ENCODE data around the gene DOLPP1. TPM values are rescaled to one million over a fixed set of nuclear protein-coding genes. Genes with fewer than 3 reads are reported as not detected.

DOLPP1 gene
- total and polyA plus RNA-seq, 2 of the 13 experiments (the other 11 are each of a cell fraction or from before 2014, with no cell fraction given), result 21.0 to 34.1 TPM

DNA sequence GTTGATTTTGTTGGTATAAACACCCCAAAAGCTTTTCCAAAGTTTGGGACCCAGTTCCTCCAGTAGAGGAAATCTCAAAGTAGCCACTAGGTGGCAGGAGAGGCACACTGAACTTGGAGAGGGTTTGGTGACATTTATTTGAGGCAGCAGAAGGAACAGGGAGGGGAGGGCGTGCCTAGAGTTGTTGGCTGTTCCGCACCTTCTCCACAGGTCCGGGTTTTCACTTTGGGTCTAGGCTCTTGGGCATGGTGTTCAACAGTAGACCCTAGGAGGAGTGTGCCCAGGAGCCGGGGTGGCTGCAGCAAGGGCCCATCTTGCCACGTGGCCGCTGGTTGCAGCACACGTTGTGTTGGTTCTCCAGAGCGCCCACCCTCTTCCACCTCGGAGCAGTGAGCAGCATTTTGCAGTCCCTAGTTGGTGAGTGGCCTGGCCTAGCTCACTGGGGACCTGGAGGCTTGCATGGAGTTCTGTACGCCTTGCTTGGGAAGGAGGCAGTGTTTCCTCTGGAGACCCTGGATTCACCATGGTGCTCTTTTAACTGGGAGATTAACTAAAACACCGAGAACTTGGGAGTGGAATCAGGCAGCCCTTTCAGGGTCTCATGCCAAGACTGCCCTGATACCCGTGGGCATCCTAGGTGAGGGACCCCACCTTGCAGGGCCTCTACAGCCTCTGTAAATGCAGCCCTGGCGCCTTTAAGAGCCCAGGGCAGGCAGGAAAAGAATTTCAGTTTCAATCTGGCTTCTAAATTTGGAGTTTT lies 58.5 kb downstream of the DOLPP1 start (continued):
- no peak for TF ChIP-seq PBX2 (CRISPR knock-in tag; IDR thresholded peaks at IDR 0.05)
- TF ChIP-seq TOPORS (CRISPR knock-in tag; IDR thresholded peaks at IDR 0.05), result no peak
- no peak; the same call in 1 of the 2 replicates for TF ChIP-seq PHF8 (CRISPR knock-in tag; IDR thresholded peaks at IDR 0.05)
- no peak for TF ChIP-seq U2AF1 (optimal IDR thresholded peaks at IDR 0.05; ENCODE audit: low read depth, low read length)
- TF ChIP-seq RNF2 (conservative IDR thresholded peaks at IDR 0.05; ENCODE audit: low read depth), result peak; percentile 85

DNA sequence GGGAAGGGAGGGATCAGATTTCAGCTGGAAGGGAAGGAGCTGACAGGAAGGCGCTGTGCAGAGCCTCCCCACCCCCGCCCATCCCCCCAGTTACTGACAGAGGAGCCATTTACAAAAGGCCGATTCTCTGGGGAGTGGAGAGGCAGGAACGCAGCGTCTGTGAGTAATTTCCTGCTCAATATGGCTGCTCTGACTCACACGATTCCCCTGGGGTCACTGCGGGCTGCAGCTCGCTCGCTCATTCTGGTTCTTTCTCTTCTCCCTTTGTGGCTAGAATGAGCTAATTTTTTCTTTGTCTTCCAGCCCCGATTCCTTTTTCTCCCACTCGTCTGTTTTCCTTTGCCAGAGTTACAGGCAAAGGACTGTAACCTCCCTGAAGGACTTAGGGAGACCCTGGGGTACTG lies 59.1 kb downstream of the DOLPP1 start:
- no peaks in the 10 kb centered on the region for H3K27me3 ChIP-seq (ENCODE audit: control insufficient read depth in 1 of 2, insufficient read depth in 2 of 2, low read length in 2 of 2)
- peak overlapping the region; percentile 97 for H3K4me2 ChIP-seq (ENCODE audit: low read depth, low read length)
- intact Hi-C loops (cut with micrococcal nuclease; ENCODE audit: unreplicated experiment), result loop anchor here (1.0 to 5.0 kb wide), 2 partner anchors 37 to 485 kb away; partner anchors contain the start of gene IER5L
- BruUV-seq (replicated peaks), result TSS peak; percentile 89
- ATAC-seq (peak; percentile 81), DNase-seq (ENCODE audit: low spot score) (peak; percentile 94), FAIRE-seq (peak; percentile 96)
- peaks cover 6% of the 10 kb centered on the region for H3K79me2 ChIP-seq (ENCODE audit: insufficient read depth, low read length)
- WGBS (ENCODE audit: low lambda C conversion rate), result 4% methylated on average over 9 of the region's 11 CpGs
- POLR2A ChIA-PET, result interaction anchor here (0.6 to 3.5 kb wide), 30 partner anchors 8 to 486 kb away, joined by 3 to 55 read pairs (median 6); partner anchors contain the start of genes CRAT, IER5L, NTMT1 and PTPA
- H3K36me3 ChIP-seq (replicated peaks in 1 of 2; ENCODE audit: control insufficient read depth in 1 of 2, insufficient read depth in 2 of 2, low read length in 2 of 2), result peaks cover 13 to 55% of the 10 kb centered on the region in 2 experiments
- peaks cover 51% of the 10 kb centered on the region for H3K4me1 ChIP-seq (ENCODE audit: insufficient read depth, low read length)
- no peak overlapping the region for H2AFZ ChIP-seq (ENCODE audit: low read length)
- peak overlapping the region; percentile 98 for H3K27ac ChIP-seq (ENCODE audit: extremely low read length, insufficient read depth, low read length)
- peak overlapping the region; percentile 96 for H3K9ac ChIP-seq (ENCODE audit: insufficient read depth, low read depth, low read length)
- CTCF ChIA-PET (ENCODE audit: low intra/inter-chr PET ratio, low total read pairs), result interaction anchor here (1.9 to 2.1 kb wide), 2 partner anchors 471 to 485 kb away, joined by 13 to 17 read pairs; no protein-coding TSS in a partner anchor
- no peaks in the 10 kb centered on the region for H3K9me3 ChIP-seq (ENCODE audit: low read length)
- no peaks in the 10 kb centered on the region for H4K20me1 ChIP-seq (ENCODE audit: insufficient read depth, low read length)
- in situ Hi-C loops (cut with HindIII; ENCODE audit: extremely low pct_ligation_motif_present, low pct_unique_long_range_greater_than_20kb), result loop anchor here (5.0 kb wide), 2 partner anchors 37 to 482 kb away; partner anchors contain the start of genes C9orf50 and IER5L
- H3K4me3 ChIP-seq (replicated peaks in 1 of 3; ENCODE audit: insufficient read depth in 1 of 3, low read depth in 2 of 3, low read length in 3 of 3), result peak overlapping the region; percentile 57 to 75 (median 67)
- TF ChIP-seq ZNF709 (CRISPR knock-in tag; IDR thresholded peaks at IDR 0.05) (no peak), PITX1 (CRISPR knock-in tag; IDR thresholded peaks at IDR 0.05) (0 out of 2 replicates have a peak, but pooled peaks have one; percentile 8), KLF11 (CRISPR knock-in tag; IDR thresholded peaks at IDR 0.05) (no peak), KDM1A (CRISPR knock-in tag; IDR thresholded peaks at IDR 0.05) (no peak), ELF1 (CRISPR knock-in tag; IDR thresholded peaks at IDR 0.05) (0 out of 2 replicates have a peak, but pooled peaks have one; percentile 11), FOXA3 (CRISPR knock-in tag; IDR thresholded peaks at IDR 0.05) (peak; percentile 41), DPF2 (CRISPR knock-in tag; IDR thresholded peaks at IDR 0.05; ENCODE audit: borderline replicate concordance, low read depth) (no peak), ZNF24 (IDR thresholded peaks at IDR 0.05) (0 out of 2 replicates have a peak, but pooled peaks have one; percentile 20), KAT8 (CRISPR knock-in tag; IDR thresholded peaks at IDR 0.05) (peak; percentile 61), HNRNPH1 (optimal IDR thresholded peaks at IDR 0.05; ENCODE audit: low read depth, low read length) (peak; percentile 21), ISL2 (CRISPR knock-in tag; IDR thresholded peaks at IDR 0.05) (peak; percentile 31; the same call in 1 of the 2 replicates), ZNF331 (CRISPR knock-in tag; IDR thresholded peaks at IDR 0.05) (peak; percentile 93), EP300 (IDR thresholded peaks at IDR 0.05; ENCODE audit: low read depth in 2 of 2, low read length in 2 of 2) (peak in 1 of 2 experiments; percentile 63; a peak in 2 of 4 replicates), EP300 (CRISPR knock-in tag; IDR thresholded peaks at IDR 0.05; ENCODE audit: borderline replicate concordance) (no peak), ZNF740 (CRISPR knock-in tag; IDR thresholded peaks at IDR 0.05) (0 out of 2 replicates have a peak, but pooled peaks have one; percentile 45), PRPF4 (IDR thresholded peaks at IDR 0.05; ENCODE audit: low read depth, low read length, poor library complexity, severe bottlenecking) (peak; percentile 92), ZNF746 (CRISPR knock-in tag; IDR thresholded peaks at IDR 0.05) (no peak)

Data from HepG2 (cell line).